SK-N-SH treated with all-trans-retinoic acid at 6 μM for 48 hours (cell line): Measurements from ENCODE around the gene PRDM8.

Experiments
- ATAC-seq: fragments of 200-7000 bp; cut with Tn5 transposase; 3 replicates; pipeline ENCODE4 v1.9.1; 2020; ENCODE audit warnings: mild to moderate bottlenecking, moderate library complexity
- ARNTL ChIP-seq: fragments of 450-650 bp; formaldehyde crosslinking; IDR thresholded peaks from 2 replicates; pipeline ENCODE4 v1.5.0; 2020; ENCODE audit warnings: low read depth, mild to moderate bottlenecking, moderate library complexity, borderline replicate concordance
- BACH2 ChIP-seq: fragments of 250-450 bp; sonication (Bioruptor Pico); IDR thresholded peaks from 2 replicates; pipeline ENCODE4 v1.9.0; 2021; ENCODE audit warnings: mild to moderate bottlenecking, borderline replicate concordance
- CREB5 ChIP-seq: fragments of 250-450 bp; sonication (Bioruptor Pico); IDR thresholded peaks from 2 replicates; pipeline ENCODE4 v1.5.1; 2020; ENCODE audit warnings: low read depth, mild to moderate bottlenecking, moderate library complexity
- CSDC2 ChIP-seq: fragments of 250-450 bp; sonication (Bioruptor Pico); IDR thresholded peaks from 2 replicates; pipeline ENCODE4 v1.5.0; 2020; ENCODE audit warnings: mild to moderate bottlenecking, moderate library complexity
- CSRNP3 ChIP-seq: fragments of 250-450 bp; sonication (Bioruptor Pico); IDR thresholded peaks from 2 replicates; pipeline ENCODE4 v1.5.1; 2021; ENCODE audit warnings: mild to moderate bottlenecking, moderate library complexity
- GLIS3 ChIP-seq: fragments of 250-450 bp; sonication (Bioruptor Pico); IDR thresholded peaks from 2 replicates; pipeline ENCODE4 v1.5.0; 2020; ENCODE audit warnings: mild to moderate bottlenecking, moderate library complexity
- ISL1 ChIP-seq: fragments of 250-450 bp; sonication (Bioruptor Pico); IDR thresholded peaks from 2 replicates; pipeline ENCODE4 v2.1.2; 2022; ENCODE audit warnings: mild to moderate bottlenecking, moderate library complexity
- OSR1 ChIP-seq: fragments of 250-450 bp; sonication (Bioruptor Pico); IDR thresholded peaks from 2 replicates; pipeline ENCODE4 v1.8.0; 2022; ENCODE audit warnings: moderate library complexity, mild to moderate bottlenecking, inconsistent platforms
- PATZ1 ChIP-seq: fragments of 250-450 bp; sonication (Bioruptor Pico); IDR thresholded peaks from 2 replicates; pipeline ENCODE4 v1.8.0; 2020; ENCODE audit warnings: mild to moderate bottlenecking, moderate library complexity, borderline replicate concordance
- POU6F1 ChIP-seq: fragments of 250-450 bp; sonication (Bioruptor Pico); IDR thresholded peaks from 2 replicates; pipeline ENCODE4 v1.8.0; 2021; ENCODE audit warnings: low read depth, mild to moderate bottlenecking, moderate library complexity, borderline replicate concordance
- PPARA ChIP-seq: fragments of 250-450 bp; sonication (Bioruptor Pico); IDR thresholded peaks from 2 replicates; pipeline ENCODE4 v1.5.0; 2020; ENCODE audit warnings: mild to moderate bottlenecking, borderline replicate concordance
- RARB ChIP-seq: fragments of 250-450 bp; sonication (Bioruptor Pico); IDR thresholded peaks from 2 replicates; pipeline ENCODE4 v1.8.0; 2021; ENCODE audit warnings: mild to moderate bottlenecking, moderate library complexity
- SNAI2 ChIP-seq: fragments of 250-450 bp; sonication (Bioruptor Pico); IDR thresholded peaks from 2 replicates; pipeline ENCODE4 v1.5.0; 2020; ENCODE audit warnings: mild to moderate bottlenecking, moderate library complexity
- TOX ChIP-seq: fragments of 250-450 bp; sonication (Bioruptor Pico); IDR thresholded peaks from 2 replicates; pipeline ENCODE4 v1.8.0; 2021; ENCODE audit warnings: mild to moderate bottlenecking, moderate library complexity, borderline replicate concordance
- TSHZ2 ChIP-seq: fragments of 250-450 bp; sonication (Bioruptor Pico); IDR thresholded peaks from 2 replicates; pipeline ENCODE4 v1.5.0; 2020; ENCODE audit warnings: mild to moderate bottlenecking, moderate library complexity
- ZC3H10 ChIP-seq: fragments of 250-450 bp; sonication (Bioruptor Pico); IDR thresholded peaks from 2 replicates; pipeline ENCODE4 v1.5.1; 2021; ENCODE audit warnings: mild to moderate bottlenecking, moderate library complexity
- ZFP3 ChIP-seq: fragments of 250-450 bp; sonication (Bioruptor Pico); IDR thresholded peaks from 2 replicates; pipeline ENCODE4 v1.5.0; 2020; ENCODE audit warnings: mild to moderate bottlenecking, moderate library complexity
- ZFP30 ChIP-seq: fragments of 450-650 bp; formaldehyde crosslinking; IDR thresholded peaks from 2 replicates; pipeline ENCODE4 v1.5.0; 2022; ENCODE audit warnings: mild to moderate bottlenecking, moderate library complexity
- ZNF565 ChIP-seq: fragments of 450-650 bp; formaldehyde crosslinking; conservative IDR thresholded peaks from 2 replicates; pipeline ENCODE4 v1.5.0; 2020; ENCODE audit warnings: low read depth, mild to moderate bottlenecking, moderate library complexity
- ZNF70 ChIP-seq: fragments of 450-650 bp; formaldehyde crosslinking; IDR thresholded peaks from 2 replicates; pipeline ENCODE4 v1.5.0; 2020; ENCODE audit warnings: mild to moderate bottlenecking, moderate library complexity
- ZNF8 ChIP-seq: fragments of 450-650 bp; formaldehyde crosslinking; IDR thresholded peaks from 2 replicates; pipeline ENCODE4 v1.5.0; 2020; ENCODE audit warnings: mild to moderate bottlenecking, moderate library complexity

Gene PRDM8

GRCh38 chr4:80202741-80203553, 5.6 kb downstream of the PRDM8 start (continued):
- TF ChIP-seq POU6F1 (CRISPR knock-in tag) = no peak
- TF ChIP-seq OSR1 (CRISPR knock-in tag) = no peak
- TF ChIP-seq PPARA = no peak
- no peak for TF ChIP-seq TOX (CRISPR knock-in tag)
- TF ChIP-seq ZNF8 = no peak
- TF ChIP-seq CSDC2 (CRISPR knock-in tag) = no peak
- TF ChIP-seq CREB5 (CRISPR knock-in tag) = no peak
- TF ChIP-seq SNAI2 = no peak
- TF ChIP-seq ZNF565 = no peak

- TF ChIP-seq ZNF70 (no peak), BACH2 (CRISPR knock-in tag) (no peak)
- no peak for ATAC-seq
These were observed 7.2 kb downstream of the PRDM8 start for GRCh38 chr4:80204433-80205011.

- TF ChIP-seq BACH2 (CRISPR knock-in tag) (no peak), SNAI2 (no peak), ZNF70 (no peak), ZNF565 (no peak), ZC3H10 (no peak), CSRNP3 (no peak), PPARA (no peak), TSHZ2 (CRISPR knock-in tag) (no peak), ARNTL (no peak), ZFP30 (CRISPR knock-in tag) (no peak), PATZ1 (CRISPR knock-in tag) (no peak), ISL1 (CRISPR knock-in tag) (no peak), POU6F1 (CRISPR knock-in tag) (no peak), CSDC2 (CRISPR knock-in tag) (no peak), RARB (CRISPR knock-in tag) (no peak), ZNF8 (no peak), ZFP3 (CRISPR knock-in tag) (no peak), GLIS3 (no peak)
- ATAC-seq = no peak
These were observed 8.8 kb downstream of the PRDM8 start for GRCh38 chr4:80206111-80206510.
